Neural crest cell (in vitro differentiated cells): ENCODE measurements around the gene CCZ1B. TPM values are rescaled to one million over a fixed set of nuclear protein-coding genes. Genes with fewer than 3 reads are reported as not detected.

ENCODE experiments used
- total RNA-seq: library from RNA; stranded (reverse); gene quantifications from 2 replicates; pipeline ENCODE4 v1.2.1, GENCODE V29; 2021

The CCZ1B gene
- total RNA-seq, 1 donor from 2014 or later, result 55.8 TPM

Other genes starting within 250 kb of the CCZ1B start
- 74.3 and 78.6 TPM in 2 replicates for gene ZDHHC4, start 248.8 kb downstream of the CCZ1B start, total RNA-seq
- 50.4 and 55.7 TPM in 2 replicates for gene INTS15, start 236.3 kb downstream of the CCZ1B start, total RNA-seq
- 9.2 and 9.7 TPM in 2 replicates for gene ZNF853, start 210.7 kb downstream of the CCZ1B start, total RNA-seq
- 40.7 and 43.8 TPM in 2 replicates for gene ZNF316, start 189.0 kb downstream of the CCZ1B start, total RNA-seq
- gene ZNF12, start 119.3 kb downstream of the CCZ1B start, total RNA-seq, result 21.9 and 24.6 TPM in 2 replicates
- gene RSPH10B2, start 72.2 kb downstream of the CCZ1B start, total RNA-seq, result 0.65 and 0.96 TPM in 2 replicates